IMR-90 (cell line): ENCODE measurements around the gene SLAMF6. TPM values are rescaled to one million over a fixed set of nuclear protein-coding genes. Genes with fewer than 3 reads are reported as not detected.

Source experiments
- ATAC-seq: fragments of 200-7000 bp; cut with Tn5 transposase; 2 replicates; pipeline ENCODE4 v1.9.1; 2020; ENCODE audit warnings: low read depth, mild to moderate bottlenecking, moderate library complexity
- BruUV-seq: library from RNA; stranded (reverse); fragments of 400-500 nt; replicated peaks from 2 replicates; lab custom pipeline; 2021; lab: Mats Ljungman, UMichigan
- CTCF ChIA-PET: fragments of 300-600 bp; formaldehyde crosslinking; extraction: SDS; loops from one replicate; lab custom pipeline; 2021; ENCODE audit warnings: antibody characterized with exemption; lab: Yijun Ruan, JAX
- POLR2A ChIA-PET: fragments of 300-600 bp; sonication (Branson Sonifier 250); formaldehyde crosslinking; loops from one replicate; lab custom pipeline; 2022; ENCODE audit warnings: antibody characterized with exemption; ENCODE audit not compliant: unreplicated experiment; lab: Charles Lee
- DNase-seq: peaks from one replicate; pipeline ENCODE4 v3.0.0; 2013
- H2AFZ ChIP-seq: replicated peaks from 2 replicates; pipeline ENCODE3; 2013; ENCODE audit warnings: low read length, mild to moderate bottlenecking; ENCODE audit not compliant: poor library complexity
- H2AK5ac ChIP-seq: 2 replicates; pipeline ENCODE4 v1.6.1; 2013; ENCODE audit warnings: low read depth, low read length, inconsistent platforms
- H2AK9ac ChIP-seq: replicated peaks from 2 replicates; pipeline ENCODE3; 2013; ENCODE audit warnings: mild to moderate bottlenecking, low read depth, low read length, moderate library complexity; ENCODE audit not compliant: poor library complexity
- H2BK120ac ChIP-seq: 2 replicates; pipeline ENCODE4 v1.6.1; 2013; ENCODE audit warnings: low read depth, low read length, inconsistent platforms
- H2BK15ac ChIP-seq: 3 replicates; pipeline ENCODE4 v1.6.1; 2013; ENCODE audit warnings: low read depth, low read length, inconsistent platforms
- H2BK20ac ChIP-seq: 2 replicates; pipeline ENCODE4 v1.6.1; 2013; ENCODE audit warnings: low read depth, mild to moderate bottlenecking, inconsistent platforms, low read length, moderate library complexity
- H2BK5ac ChIP-seq: 2 replicates; pipeline ENCODE4 v1.6.1; 2013; ENCODE audit warnings: mild to moderate bottlenecking, low read depth, low read length, inconsistent platforms; ENCODE audit not compliant: poor library complexity, severe bottlenecking
- H3K14ac ChIP-seq: replicated peaks from 2 replicates; pipeline ENCODE4 v1.6.1; 2013; ENCODE audit warnings: low read depth, low read length, inconsistent platforms
- H3K18ac ChIP-seq: 2 replicates; pipeline ENCODE4 v1.6.1; 2013; ENCODE audit warnings: low read depth, low read length, control low read depth
- H3K23ac ChIP-seq: 2 replicates; pipeline ENCODE4 v1.6.1; 2013; ENCODE audit warnings: low read depth, low read length, inconsistent platforms
- H3K27ac ChIP-seq: 2 replicates; pipeline ENCODE4 v1.5.1; 2013; ENCODE audit warnings: mild to moderate bottlenecking, control low read depth, low read length; ENCODE audit not compliant: insufficient read depth
- H3K27me3 ChIP-seq: 2 replicates; pipeline ENCODE4 v1.6.1; 2013; ENCODE audit warnings: low read length; ENCODE audit not compliant: control insufficient read depth, insufficient read depth
- H3K36me3 ChIP-seq: 2 replicates; pipeline ENCODE4 v1.6.1; 2013; ENCODE audit warnings: low read length, mixed read lengths; ENCODE audit not compliant: control insufficient read depth, insufficient read depth
- H3K4ac ChIP-seq: 2 replicates; pipeline ENCODE4 v1.6.1; 2013; ENCODE audit warnings: low read depth, low read length, inconsistent platforms
- H3K4me1 ChIP-seq: 2 replicates; pipeline ENCODE4 v1.6.1; 2013; ENCODE audit warnings: low read length, mixed read lengths; ENCODE audit not compliant: control insufficient read depth, insufficient read depth
- H3K4me2 ChIP-seq: 2 replicates; pipeline ENCODE4 v1.6.1; 2013; ENCODE audit warnings: low read depth, mild to moderate bottlenecking, control low read depth, low read length, moderate library complexity
- H3K4me3 ChIP-seq: 2 replicates; pipeline ENCODE4 v1.5.1; 2013; ENCODE audit warnings: low read depth, mild to moderate bottlenecking, control low read depth, low read length, moderate library complexity; ENCODE audit not compliant: insufficient read depth
- H3K56ac ChIP-seq: 2 replicates; pipeline ENCODE4 v1.6.1; 2013; ENCODE audit warnings: low read length, inconsistent platforms; ENCODE audit not compliant: insufficient read depth; ENCODE audit errors: extremely low read depth
- H3K79me1 ChIP-seq, 2 experiments: 2 replicates each; pipeline ENCODE4 v1.6.1; 2013; ENCODE audit warnings: low read length in 2 of 2, inconsistent platforms in 1 of 2, low read depth in 1 of 2
- H3K9ac ChIP-seq: 2 replicates; pipeline ENCODE4 v1.6.1; 2013; ENCODE audit warnings: low read depth, low read length, control low read depth
- H3K9me1 ChIP-seq: 2 replicates; pipeline ENCODE4 v1.6.1; 2013; ENCODE audit warnings: low read length, inconsistent platforms; ENCODE audit not compliant: insufficient read depth
- H3K9me3 ChIP-seq: 2 replicates; pipeline ENCODE4 v1.6.1; 2013; ENCODE audit warnings: low read length; ENCODE audit not compliant: control insufficient read depth, insufficient read depth
- H4K20me1 ChIP-seq: 2 replicates; pipeline ENCODE4 v1.6.1; 2013; ENCODE audit warnings: low read length, inconsistent platforms; ENCODE audit not compliant: insufficient read depth
- H4K5ac ChIP-seq: 2 replicates; pipeline ENCODE4 v1.6.1; 2013; ENCODE audit warnings: mild to moderate bottlenecking, low read depth, low read length, control low read depth
- H4K8ac ChIP-seq, 2 experiments: 2 replicates each; pipeline ENCODE4 v1.6.1; 2013; ENCODE audit warnings: low read depth in 2 of 2, low read length in 2 of 2, control low read depth in 1 of 2, inconsistent platforms in 1 of 2
- H4K91ac ChIP-seq: 2 replicates; pipeline ENCODE4 v1.6.1; 2013; ENCODE audit warnings: low read depth, low read length, inconsistent platforms; ENCODE audit not compliant: insufficient read depth
- CEBPB ChIP-seq: IDR thresholded peaks from 2 replicates; pipeline ENCODE4 v1.6.1; 2012; ENCODE audit warnings: low read depth, low read length, improper control_type of control experiment
- CHD1 ChIP-seq: IDR thresholded peaks from 2 replicates; pipeline ENCODE4 v1.6.1; 2012; ENCODE audit warnings: low read depth, low read length, improper control_type of control experiment
- CTCF ChIP-seq: conservative IDR thresholded peaks from 2 replicates; pipeline ENCODE4 v1.5.1; 2012; ENCODE audit warnings: mild to moderate bottlenecking, low read depth, low read length, improper control_type of control experiment
- ELK1 ChIP-seq: fragments of 150-350 bp; IDR thresholded peaks from 2 replicates; pipeline ENCODE4 v1.6.1; 2016; ENCODE audit warnings: low read depth, mild to moderate bottlenecking, low read length, moderate library complexity, borderline replicate concordance
- MAFK ChIP-seq: IDR thresholded peaks from 2 replicates; pipeline ENCODE4 v1.6.1; 2012; ENCODE audit warnings: low read depth, low read length, improper control_type of control experiment
- MAZ ChIP-seq: IDR thresholded peaks from 2 replicates; pipeline ENCODE4 v1.6.1; 2012; ENCODE audit warnings: low read depth, mild to moderate bottlenecking, low read length, improper control_type of control experiment, moderate library complexity, borderline replicate concordance
- POLR2A ChIP-seq: IDR thresholded peaks from 2 replicates; pipeline ENCODE4 v1.6.1; 2012; ENCODE audit warnings: mild to moderate bottlenecking, low read depth, low read length
- RAD21 ChIP-seq: IDR thresholded peaks from 2 replicates; pipeline ENCODE4 v1.6.1; 2012; ENCODE audit warnings: low read length, improper control_type of control experiment
- RCOR1 ChIP-seq: IDR thresholded peaks from 2 replicates; pipeline ENCODE4 v1.6.1; 2012; ENCODE audit warnings: mild to moderate bottlenecking, low read length, improper control_type of control experiment; ENCODE audit not compliant: insufficient replicate concordance
- RFX5 ChIP-seq: IDR thresholded peaks from 2 replicates; pipeline ENCODE4 v1.8.0; 2012; ENCODE audit warnings: low read depth, mild to moderate bottlenecking, low read length, moderate library complexity
- SMC3 ChIP-seq: fragments of 150-350 bp; IDR thresholded peaks from 2 replicates; pipeline ENCODE4 v1.6.1; 2016; ENCODE audit warnings: low read depth, mild to moderate bottlenecking, antibody characterized with exemption, low read length, moderate library complexity
- USF2 ChIP-seq: fragments of 150-350 bp; IDR thresholded peaks from 2 replicates; pipeline ENCODE4 v1.6.1; 2017; ENCODE audit warnings: mild to moderate bottlenecking, antibody characterized with exemption, low read length, low read depth
- dilution Hi-C: fragments of 300-500 bp; cut with HindIII; formaldehyde crosslinking; loops from one replicate; pipeline ENCODE4 v1.14.3; 2018; ENCODE audit warnings: low sequenced_read_pairs; ENCODE audit not compliant: unreplicated experiment
- in situ Hi-C: fragments of 300-500 bp; cut with MboI; formaldehyde crosslinking; loops from 3 replicates; pipeline ENCODE4 v1.14.3; 2019; ENCODE audit warnings: low sequenced_read_pairs, inconsistent platforms, mixed read lengths
- intact Hi-C: fragments of 100-400 bp; cut with micrococcal nuclease; formaldehyde crosslinking; loops from 2 replicates; pipeline ENCODE4 v1.10.0; 2022
- polyA plus RNA-seq, 3 experiments: library from polyadenylated mRNA; depleted of rRNA; stranded (reverse); fragments of >200 nt; gene quantifications; 2 replicates each; pipeline ENCODE4 v1.2.3, GENCODE V29; 2012; ENCODE audit warnings: low replicate concordance in 1 of 3
- total RNA-seq: library from RNA; depleted of rRNA; stranded (reverse); fragments of >200 nt; gene quantifications from 2 replicates; pipeline ENCODE4 v1.2.3, GENCODE V29; 2012

SLAMF6 gene
- total and polyA plus RNA-seq, 2 of the 4 experiments (the other 2 are of a cell fraction) = not detected

GRCh38 chr1:160467576-160467975, 55.5 kb downstream of the SLAMF6 start:
- Histone ChIP-seq H3K36me3 (no peaks in the 10 kb centered on the region), H3K23ac (no peak overlapping the region), H3K4me2 (no peak overlapping the region), H2BK120ac (no peak overlapping the region), H4K5ac (no peak overlapping the region), H3K18ac (no peak overlapping the region), H3K4me1 (no peaks in the 10 kb centered on the region), H3K27me3 (no peaks in the 10 kb centered on the region), H3K56ac (no peak overlapping the region), H3K9me3 (no peaks in the 10 kb centered on the region), H2AK5ac (no peak overlapping the region), H3K27ac (no peak overlapping the region), H2BK20ac (no peak overlapping the region), H2BK15ac (no peak overlapping the region), H3K9ac (no peak overlapping the region), H4K20me1 (no peaks in the 10 kb centered on the region), H4K8ac (no peak overlapping the region), H3K4me3 (no peak overlapping the region), H3K14ac (no peak overlapping the region), H3K79me1 (no peaks in the 10 kb centered on the region), H3K9me1 (no peaks in the 10 kb centered on the region), H4K91ac (no peak overlapping the region), H3K4ac (no peak overlapping the region), H2AFZ (no peak overlapping the region), H2BK5ac (no peak overlapping the region), H2AK9ac (no peak overlapping the region)
- ATAC-seq (no peak), DNase-seq (no peak)
- intact Hi-C loops (no loop called here), dilution Hi-C loops (no loop called here), in situ Hi-C loops (no loop called here)
- no TSS peak for BruUV-seq
- TF ChIP-seq CHD1 (no peak), USF2 (no peak), SMC3 (no peak), MAZ (no peak), RCOR1 (no peak), POLR2A (no peak), CEBPB (no peak), RAD21 (no peak), MAFK (no peak), CTCF (no peak), RFX5 (no peak), ELK1 (no peak)
- ChIA-PET POLR2A (no interaction called here), CTCF (no interaction called here)
